ENCODE data around the gene CRYBG2.

DNA sequence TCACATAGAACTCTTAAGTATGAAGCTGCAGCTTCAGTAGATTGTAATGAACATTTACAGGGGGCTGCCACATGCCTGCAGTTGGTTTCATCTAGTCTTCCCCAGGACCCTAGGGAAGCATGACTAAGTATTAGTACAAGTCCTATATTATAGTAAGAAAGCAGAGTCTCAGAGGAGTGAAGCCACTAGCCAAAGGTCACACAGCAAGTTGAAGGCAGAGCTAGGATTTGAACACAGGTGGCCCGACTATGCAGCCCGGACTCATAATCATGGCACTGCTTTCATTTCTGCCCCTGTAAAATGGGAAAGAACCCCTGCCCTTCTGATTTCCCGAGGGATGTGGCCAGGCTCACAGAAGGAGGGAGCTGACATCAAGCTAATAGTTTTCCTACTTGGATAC, 8.4 kb upstream of the CRYBG2 start:
- TF ChIP-seq, protein P1, sequence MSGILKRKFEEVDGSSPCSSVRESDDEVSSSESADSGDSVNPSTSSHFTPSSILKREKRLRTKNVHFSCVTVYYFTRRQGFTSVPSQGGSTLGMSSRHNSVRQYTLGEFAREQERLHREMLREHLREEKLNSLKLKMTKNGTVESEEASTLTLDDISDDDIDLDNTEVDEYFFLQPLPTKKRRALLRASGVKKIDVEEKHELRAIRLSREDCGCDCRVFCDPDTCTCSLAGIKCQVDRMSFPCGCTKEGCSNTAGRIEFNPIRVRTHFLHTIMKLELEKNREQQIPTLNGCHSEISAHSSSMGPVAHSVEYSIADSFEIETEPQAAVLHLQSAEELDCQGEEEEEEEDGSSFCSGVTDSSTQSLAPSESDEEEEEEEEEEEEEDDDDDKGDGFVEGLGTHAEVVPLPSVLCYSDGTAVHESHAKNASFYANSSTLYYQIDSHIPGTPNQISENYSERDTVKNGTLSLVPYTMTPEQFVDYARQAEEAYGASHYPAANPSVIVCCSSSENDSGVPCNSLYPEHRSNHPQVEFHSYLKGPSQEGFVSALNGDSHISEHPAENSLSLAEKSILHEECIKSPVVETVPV (CRISPR knock-in tag; IDR thresholded peaks at IDR 0.05): no peak
- TF ChIP-seq OSR1 (CRISPR knock-in tag; IDR thresholded peaks at IDR 0.05) (no peak), ZC3H10 (CRISPR knock-in tag; IDR thresholded peaks at IDR 0.05) (no peak), CSDC2 (CRISPR knock-in tag; IDR thresholded peaks at IDR 0.05) (no peak), ARNTL (CRISPR knock-in tag; IDR thresholded peaks at IDR 0.05; ENCODE audit: borderline replicate concordance, low read depth) (no peak), BACH2 (CRISPR knock-in tag; IDR thresholded peaks at IDR 0.05; ENCODE audit: borderline replicate concordance) (no peak), TCF4 (CRISPR knock-in tag; IDR thresholded peaks at IDR 0.05; ENCODE audit: borderline replicate concordance) (no peak), ISL1 (CRISPR knock-in tag; IDR thresholded peaks at IDR 0.05) (no peak), RARB (CRISPR knock-in tag; IDR thresholded peaks at IDR 0.05) (no peak)
- TF ChIP-seq, protein P2, sequence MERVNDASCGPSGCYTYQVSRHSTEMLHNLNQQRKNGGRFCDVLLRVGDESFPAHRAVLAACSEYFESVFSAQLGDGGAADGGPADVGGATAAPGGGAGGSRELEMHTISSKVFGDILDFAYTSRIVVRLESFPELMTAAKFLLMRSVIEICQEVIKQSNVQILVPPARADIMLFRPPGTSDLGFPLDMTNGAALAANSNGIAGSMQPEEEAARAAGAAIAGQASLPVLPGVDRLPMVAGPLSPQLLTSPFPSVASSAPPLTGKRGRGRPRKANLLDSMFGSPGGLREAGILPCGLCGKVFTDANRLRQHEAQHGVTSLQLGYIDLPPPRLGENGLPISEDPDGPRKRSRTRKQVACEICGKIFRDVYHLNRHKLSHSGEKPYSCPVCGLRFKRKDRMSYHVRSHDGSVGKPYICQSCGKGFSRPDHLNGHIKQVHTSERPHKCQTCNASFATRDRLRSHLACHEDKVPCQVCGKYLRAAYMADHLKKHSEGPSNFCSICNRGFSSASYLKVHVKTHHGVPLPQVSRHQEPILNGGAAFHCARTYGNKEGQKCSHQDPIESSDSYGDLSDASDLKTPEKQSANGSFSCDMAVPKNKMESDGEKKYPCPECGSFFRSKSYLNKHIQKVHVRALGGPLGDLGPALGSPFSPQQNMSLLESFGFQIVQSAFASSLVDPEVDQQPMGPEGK (CRISPR knock-in tag; IDR thresholded peaks at IDR 0.05; ENCODE audit: borderline replicate concordance): no peak
- TF ChIP-seq, protein P3, sequence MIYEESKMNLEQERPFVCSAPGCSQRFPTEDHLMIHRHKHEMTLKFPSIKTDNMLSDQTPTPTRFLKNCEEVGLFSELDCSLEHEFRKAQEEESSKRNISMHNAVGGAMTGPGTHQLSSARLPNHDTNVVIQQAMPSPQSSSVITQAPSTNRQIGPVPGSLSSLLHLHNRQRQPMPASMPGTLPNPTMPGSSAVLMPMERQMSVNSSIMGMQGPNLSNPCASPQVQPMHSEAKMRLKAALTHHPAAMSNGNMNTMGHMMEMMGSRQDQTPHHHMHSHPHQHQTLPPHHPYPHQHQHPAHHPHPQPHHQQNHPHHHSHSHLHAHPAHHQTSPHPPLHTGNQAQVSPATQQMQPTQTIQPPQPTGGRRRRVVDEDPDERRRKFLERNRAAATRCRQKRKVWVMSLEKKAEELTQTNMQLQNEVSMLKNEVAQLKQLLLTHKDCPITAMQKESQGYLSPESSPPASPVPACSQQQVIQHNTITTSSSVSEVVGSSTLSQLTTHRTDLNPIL (CRISPR knock-in tag; IDR thresholded peaks at IDR 0.05; ENCODE audit: low read depth): no peak
- TF ChIP-seq, protein P4, sequence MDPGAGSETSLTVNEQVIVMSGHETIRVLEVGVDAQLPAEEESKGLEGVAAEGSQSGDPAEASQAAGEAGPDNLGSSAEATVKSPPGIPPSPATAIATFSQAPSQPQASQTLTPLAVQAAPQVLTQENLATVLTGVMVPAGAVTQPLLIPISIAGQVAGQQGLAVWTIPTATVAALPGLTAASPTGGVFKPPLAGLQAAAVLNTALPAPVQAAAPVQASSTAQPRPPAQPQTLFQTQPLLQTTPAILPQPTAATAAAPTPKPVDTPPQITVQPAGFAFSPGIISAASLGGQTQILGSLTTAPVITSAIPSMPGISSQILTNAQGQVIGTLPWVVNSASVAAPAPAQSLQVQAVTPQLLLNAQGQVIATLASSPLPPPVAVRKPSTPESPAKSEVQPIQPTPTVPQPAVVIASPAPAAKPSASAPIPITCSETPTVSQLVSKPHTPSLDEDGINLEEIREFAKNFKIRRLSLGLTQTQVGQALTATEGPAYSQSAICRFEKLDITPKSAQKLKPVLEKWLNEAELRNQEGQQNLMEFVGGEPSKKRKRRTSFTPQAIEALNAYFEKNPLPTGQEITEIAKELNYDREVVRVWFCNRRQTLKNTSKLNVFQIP (CRISPR knock-in tag; IDR thresholded peaks at IDR 0.05; ENCODE audit: borderline replicate concordance, low read depth): no peak
- TF ChIP-seq, protein P5, sequence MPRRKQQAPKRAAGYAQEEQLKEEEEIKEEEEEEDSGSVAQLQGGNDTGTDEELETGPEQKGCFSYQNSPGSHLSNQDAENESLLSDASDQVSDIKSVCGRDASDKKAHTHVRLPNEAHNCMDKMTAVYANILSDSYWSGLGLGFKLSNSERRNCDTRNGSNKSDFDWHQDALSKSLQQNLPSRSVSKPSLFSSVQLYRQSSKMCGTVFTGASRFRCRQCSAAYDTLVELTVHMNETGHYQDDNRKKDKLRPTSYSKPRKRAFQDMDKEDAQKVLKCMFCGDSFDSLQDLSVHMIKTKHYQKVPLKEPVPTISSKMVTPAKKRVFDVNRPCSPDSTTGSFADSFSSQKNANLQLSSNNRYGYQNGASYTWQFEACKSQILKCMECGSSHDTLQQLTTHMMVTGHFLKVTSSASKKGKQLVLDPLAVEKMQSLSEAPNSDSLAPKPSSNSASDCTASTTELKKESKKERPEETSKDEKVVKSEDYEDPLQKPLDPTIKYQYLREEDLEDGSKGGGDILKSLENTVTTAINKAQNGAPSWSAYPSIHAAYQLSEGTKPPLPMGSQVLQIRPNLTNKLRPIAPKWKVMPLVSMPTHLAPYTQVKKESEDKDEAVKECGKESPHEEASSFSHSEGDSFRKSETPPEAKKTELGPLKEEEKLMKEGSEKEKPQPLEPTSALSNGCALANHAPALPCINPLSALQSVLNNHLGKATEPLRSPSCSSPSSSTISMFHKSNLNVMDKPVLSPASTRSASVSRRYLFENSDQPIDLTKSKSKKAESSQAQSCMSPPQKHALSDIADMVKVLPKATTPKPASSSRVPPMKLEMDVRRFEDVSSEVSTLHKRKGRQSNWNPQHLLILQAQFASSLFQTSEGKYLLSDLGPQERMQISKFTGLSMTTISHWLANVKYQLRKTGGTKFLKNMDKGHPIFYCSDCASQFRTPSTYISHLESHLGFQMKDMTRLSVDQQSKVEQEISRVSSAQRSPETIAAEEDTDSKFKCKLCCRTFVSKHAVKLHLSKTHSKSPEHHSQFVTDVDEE (CRISPR knock-in tag; IDR thresholded peaks at IDR 0.05): no peak

Measured in SK-N-SH treated with all-trans-retinoic acid at 6 μM for 48 hours (cell line).